ENCODE measurements around the gene OPCML.

Gene OPCML

GRCh38 chr11:132646890-132647289 lies 885.4 kb downstream of the OPCML start:
- DNase-seq (ENCODE audit: low read depth in 1 of 2, low spot score in 1 of 2), result no peak

- DNase-seq (ENCODE audit: low read depth in 1 of 2, low spot score in 1 of 2), result no peak
Measured at GRCh38 chr11:132644520-132645239, 887.6 kb downstream of the OPCML start.

- DNase-seq (ENCODE audit: low read depth in 1 of 2, low spot score in 1 of 2), result no peak
Measured at GRCh38 chr11:132643239-132643638, 889.1 kb downstream of the OPCML start.

GRCh38 chr11:132640952-132641351 lies 891.3 kb downstream of the OPCML start:
- no peak for DNase-seq (ENCODE audit: low read depth in 1 of 2, low spot score in 1 of 2)

- DNase-seq (ENCODE audit: low read depth in 1 of 2, low spot score in 1 of 2), result no peak
Measured at GRCh38 chr11:132639986-132640385, 892.3 kb downstream of the OPCML start.

GRCh38 chr11:132639403-132639802 lies 892.9 kb downstream of the OPCML start:
- DNase-seq (ENCODE audit: low read depth in 1 of 2, low spot score in 1 of 2), result no peak

GRCh38 chr11:132638423-132638822 lies 893.9 kb downstream of the OPCML start:
- no peak for DNase-seq (ENCODE audit: low read depth in 1 of 2, low spot score in 1 of 2)

GRCh38 chr11:132636523-132636922 lies 895.8 kb downstream of the OPCML start:
- no peak for DNase-seq (ENCODE audit: low read depth in 1 of 2, low spot score in 1 of 2)

- DNase-seq (ENCODE audit: low read depth in 1 of 2, low spot score in 1 of 2), result no peak
Measured at GRCh38 chr11:132632641-132633124, 899.6 kb downstream of the OPCML start.

- DNase-seq (ENCODE audit: low read depth in 1 of 2, low spot score in 1 of 2), result no peak
Measured at GRCh38 chr11:132631989-132632388, 900.3 kb downstream of the OPCML start.

- no peak for DNase-seq (ENCODE audit: low read depth in 1 of 2, low spot score in 1 of 2)
Measured at GRCh38 chr11:132627981-132628380, 904.3 kb downstream of the OPCML start.

- no peak for DNase-seq (ENCODE audit: low read depth in 1 of 2, low spot score in 1 of 2)
Measured at GRCh38 chr11:132626446-132626845, 905.9 kb downstream of the OPCML start.

- DNase-seq (ENCODE audit: low read depth in 1 of 2, low spot score in 1 of 2), result no peak
Measured at GRCh38 chr11:132623511-132623910, 908.8 kb downstream of the OPCML start.

- no peak for DNase-seq (ENCODE audit: low read depth in 1 of 2, low spot score in 1 of 2)
Measured at GRCh38 chr11:132621976-132622580, 910.2 kb downstream of the OPCML start.

- no peak for DNase-seq (ENCODE audit: low read depth in 1 of 2, low spot score in 1 of 2)
Measured at GRCh38 chr11:132620423-132620822, 911.9 kb downstream of the OPCML start.

GRCh38 chr11:132610791-132611190 lies 921.5 kb downstream of the OPCML start:
- no peak for DNase-seq (ENCODE audit: low read depth in 1 of 2, low spot score in 1 of 2)

GRCh38 chr11:132610216-132610615 lies 922.1 kb downstream of the OPCML start:
- no peak for DNase-seq (ENCODE audit: low read depth in 1 of 2, low spot score in 1 of 2)

- no peak for DNase-seq (ENCODE audit: low read depth in 1 of 2, low spot score in 1 of 2)
Measured at GRCh38 chr11:132607575-132607974, 924.7 kb downstream of the OPCML start.

GRCh38 chr11:132605825-132606570 lies 926.3 kb downstream of the OPCML start:
- DNase-seq (ENCODE audit: low read depth in 1 of 2, low spot score in 1 of 2), result no peak

- no peak for DNase-seq (ENCODE audit: low read depth in 1 of 2, low spot score in 1 of 2)
Measured at GRCh38 chr11:132604431-132604830, 927.9 kb downstream of the OPCML start.

GRCh38 chr11:132601875-132602274 lies 930.4 kb downstream of the OPCML start:
- DNase-seq (ENCODE audit: low read depth in 1 of 2, low spot score in 1 of 2), result no peak

GRCh38 chr11:132595711-132596134 lies 936.6 kb downstream of the OPCML start:
- DNase-seq (ENCODE audit: low read depth in 1 of 2, low spot score in 1 of 2), result no peak
